Fibroblast of skin of left quadriceps (primary cell): Measurements from ENCODE around the gene ZCWPW2.

Experiments
- DNase-seq, 2 experiments: peaks; one replicate each; pipeline ENCODE4 v3.0.0-alpha.2; 2013; ENCODE audit warnings: low read depth in 2 of 2

ZCWPW2 gene

DNA sequence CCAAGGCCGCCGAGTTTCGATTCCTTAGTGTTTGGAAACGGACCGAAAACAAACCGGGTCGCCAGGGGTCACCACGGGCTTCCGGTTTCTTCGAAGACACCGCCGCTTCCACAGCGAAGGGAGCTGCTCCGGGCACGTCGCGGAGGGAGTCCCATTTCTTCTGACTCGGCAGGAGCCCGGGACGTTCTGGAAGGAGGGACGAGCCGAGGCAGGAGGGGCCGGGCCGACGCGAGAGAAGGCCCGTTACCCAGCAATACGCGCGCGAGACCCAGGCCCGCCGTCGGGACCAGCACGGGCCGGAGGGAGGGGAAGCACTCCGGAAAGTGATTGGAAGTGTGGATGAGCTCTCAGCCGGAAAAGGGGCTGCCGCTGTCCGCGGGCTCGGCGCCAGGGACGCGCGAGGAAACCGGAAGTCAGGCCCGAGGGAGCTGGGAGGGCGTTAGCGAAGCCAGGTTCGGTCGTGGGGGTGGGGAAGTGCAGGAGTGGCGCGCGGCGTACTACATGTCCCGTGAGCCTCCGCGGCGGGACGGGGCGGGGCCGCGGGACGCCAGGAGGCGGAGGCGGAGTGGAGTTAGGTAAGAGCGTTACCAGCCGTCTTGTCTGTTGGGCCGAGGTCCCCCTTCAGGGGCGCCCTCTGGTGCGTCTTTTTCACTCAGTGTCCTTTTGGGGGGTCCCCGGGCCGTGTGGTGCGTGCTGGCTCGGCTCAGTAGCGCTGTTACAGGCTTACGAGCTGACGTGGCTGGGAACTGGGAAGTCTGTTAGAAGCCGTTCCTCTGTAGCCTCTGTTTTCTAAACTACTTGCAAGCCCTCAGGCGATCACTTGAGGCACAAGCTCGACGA, at the start of gene ZCWPW2, which contains the start of gene AZI2:
Gene ZCWPW2 (plus strand): TSS at position 93 of the 840 bp plus-strand sequence. CDS start 64,348 bp downstream, outside the sequence.
Gene AZI2 (minus strand): TSS at position 196 of the 840 bp plus-strand sequence. CDS start 8,207 bp downstream, outside the sequence.
- DNase-seq = peak; percentile 90 to 91

DNA sequence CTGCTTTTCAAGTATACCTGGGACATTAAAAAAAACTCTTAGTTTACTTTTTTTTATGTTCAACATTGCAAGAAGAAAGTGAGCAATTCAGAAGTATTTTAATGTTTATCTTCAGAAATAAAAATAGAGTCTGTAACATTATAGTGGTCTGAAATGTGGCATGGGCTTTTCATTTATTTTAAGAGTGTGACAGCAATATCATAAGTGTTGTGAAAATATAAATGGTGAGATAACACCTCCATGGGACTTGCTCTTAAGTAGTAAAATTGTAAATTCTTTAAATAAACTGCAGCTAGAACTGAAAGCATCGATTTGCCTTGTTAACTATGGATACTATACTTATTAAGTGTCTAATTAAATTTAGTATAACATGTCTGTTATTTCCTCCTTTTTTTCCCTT, 48.8 kb upstream of the ZCWPW2 start:
- DNase-seq = no peak

DNA sequence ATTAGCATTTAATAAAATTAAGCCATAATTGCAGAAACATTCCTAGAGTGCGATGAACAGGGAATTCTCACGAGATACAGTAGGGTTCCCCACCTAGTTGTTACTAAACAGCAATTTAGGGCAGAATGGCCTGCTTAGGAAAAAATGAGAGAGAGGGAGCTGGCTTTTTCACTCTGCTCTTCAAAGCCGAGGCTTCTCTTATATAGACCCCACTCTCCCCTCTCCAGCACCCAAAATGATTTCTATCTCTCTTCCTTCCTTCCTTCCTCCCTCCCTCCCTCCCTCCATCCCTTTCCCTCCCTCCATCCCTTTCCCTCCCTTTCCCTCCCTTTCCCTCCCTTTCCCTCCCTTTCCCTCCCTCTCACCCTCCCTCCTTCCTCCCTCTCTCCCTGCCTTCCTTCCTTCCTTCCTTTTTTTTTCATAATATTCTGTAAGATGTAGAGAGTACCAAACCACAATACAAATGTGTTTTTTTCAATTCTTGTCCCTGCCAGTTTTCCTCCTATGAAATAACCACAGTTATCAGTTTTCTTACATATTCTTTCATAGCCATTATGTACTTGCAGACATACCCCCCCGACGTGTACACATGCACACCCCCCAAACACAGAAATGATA, 48.1 kb upstream of the ZCWPW2 start:
- no peak for DNase-seq

- DNase-seq = no peak
These were observed 46.8 kb upstream of the ZCWPW2 start for GRCh38 chr3:28301688-28302087.

- no peak for DNase-seq
These were observed 40.3 kb upstream of the ZCWPW2 start for GRCh38 chr3:28308196-28308595.

DNA sequence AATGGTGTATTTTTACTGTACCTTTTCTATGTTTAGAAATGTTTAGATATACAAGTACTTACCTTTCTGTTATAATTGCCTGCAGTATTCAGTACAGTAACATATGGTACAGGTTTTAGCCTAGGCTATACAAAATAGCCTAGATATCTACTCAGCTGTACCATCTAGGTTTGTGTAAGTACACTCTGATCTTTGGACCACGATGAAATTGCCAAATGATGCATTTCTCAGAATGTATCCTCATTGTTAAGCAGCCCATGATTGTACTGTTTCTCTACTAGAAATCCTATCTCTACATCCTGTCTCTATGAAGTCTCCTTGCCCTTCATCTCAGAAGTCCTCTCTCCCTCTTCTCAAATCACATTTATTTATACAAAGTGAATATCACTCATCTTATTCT, 32.8 kb upstream of the ZCWPW2 start:
- no peak for DNase-seq

GRCh38 chr3:28316226-28316625, 32.3 kb upstream of the ZCWPW2 start:
- DNase-seq = no peak

DNA sequence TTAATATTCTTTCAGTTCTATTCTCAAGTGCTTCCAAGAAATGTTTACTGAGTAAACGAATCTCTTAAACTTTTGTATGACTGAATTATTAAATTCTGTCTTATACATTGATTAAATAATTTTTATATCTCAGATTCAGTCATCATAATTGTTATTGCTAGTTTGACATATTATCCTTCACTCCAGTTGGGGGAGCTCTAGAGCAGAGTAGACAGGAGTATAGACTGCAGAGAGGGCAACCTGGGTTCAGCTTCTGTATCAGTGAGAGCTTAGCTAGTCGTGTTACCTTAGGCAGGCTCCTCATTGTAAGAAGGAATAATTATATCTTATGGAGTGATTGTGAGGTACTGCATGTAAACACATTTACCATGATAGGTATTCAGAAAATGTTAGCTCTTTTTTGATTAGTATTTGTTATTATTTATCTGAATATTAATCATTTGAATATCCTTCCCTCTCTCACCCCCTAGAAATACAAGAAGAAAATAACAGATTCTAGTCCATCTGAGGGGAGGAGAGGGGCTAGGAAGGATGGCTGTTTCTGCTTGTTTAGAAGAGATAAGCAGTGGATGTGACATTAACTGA, 31.0 kb upstream of the ZCWPW2 start:
- DNase-seq = peak in 1 of 2 experiments; percentile 7

GRCh38 chr3:28320981-28321380, 27.5 kb upstream of the ZCWPW2 start:
- no peak for DNase-seq

- peak; percentile 21 to 30 for DNase-seq
These were observed 26.1 kb upstream of the ZCWPW2 start for GRCh38 chr3:28322464-28322863.

DNA sequence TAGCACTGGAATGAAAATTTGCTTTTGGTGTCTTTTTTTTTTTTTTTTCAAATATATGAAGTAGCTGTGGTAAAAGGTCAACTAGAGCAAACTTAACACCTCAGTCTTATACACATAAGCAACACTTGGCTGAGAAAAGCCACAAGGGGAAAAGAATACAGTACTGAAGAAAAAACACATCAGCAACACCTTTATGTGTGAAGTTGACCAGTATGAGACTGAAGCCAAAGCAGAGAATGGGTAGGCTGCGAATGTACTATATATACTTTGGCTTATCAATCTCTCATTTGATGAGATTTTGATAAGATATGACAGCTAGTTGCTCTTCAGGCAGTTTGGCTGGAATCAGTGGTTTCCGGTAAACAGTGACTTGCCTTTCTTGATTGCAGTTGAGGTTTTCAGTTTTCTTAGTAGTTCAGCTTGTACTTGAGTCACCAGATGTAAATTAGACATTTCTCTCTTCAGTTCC, 22.0 kb upstream of the ZCWPW2 start:
- no peak for DNase-seq

DNA sequence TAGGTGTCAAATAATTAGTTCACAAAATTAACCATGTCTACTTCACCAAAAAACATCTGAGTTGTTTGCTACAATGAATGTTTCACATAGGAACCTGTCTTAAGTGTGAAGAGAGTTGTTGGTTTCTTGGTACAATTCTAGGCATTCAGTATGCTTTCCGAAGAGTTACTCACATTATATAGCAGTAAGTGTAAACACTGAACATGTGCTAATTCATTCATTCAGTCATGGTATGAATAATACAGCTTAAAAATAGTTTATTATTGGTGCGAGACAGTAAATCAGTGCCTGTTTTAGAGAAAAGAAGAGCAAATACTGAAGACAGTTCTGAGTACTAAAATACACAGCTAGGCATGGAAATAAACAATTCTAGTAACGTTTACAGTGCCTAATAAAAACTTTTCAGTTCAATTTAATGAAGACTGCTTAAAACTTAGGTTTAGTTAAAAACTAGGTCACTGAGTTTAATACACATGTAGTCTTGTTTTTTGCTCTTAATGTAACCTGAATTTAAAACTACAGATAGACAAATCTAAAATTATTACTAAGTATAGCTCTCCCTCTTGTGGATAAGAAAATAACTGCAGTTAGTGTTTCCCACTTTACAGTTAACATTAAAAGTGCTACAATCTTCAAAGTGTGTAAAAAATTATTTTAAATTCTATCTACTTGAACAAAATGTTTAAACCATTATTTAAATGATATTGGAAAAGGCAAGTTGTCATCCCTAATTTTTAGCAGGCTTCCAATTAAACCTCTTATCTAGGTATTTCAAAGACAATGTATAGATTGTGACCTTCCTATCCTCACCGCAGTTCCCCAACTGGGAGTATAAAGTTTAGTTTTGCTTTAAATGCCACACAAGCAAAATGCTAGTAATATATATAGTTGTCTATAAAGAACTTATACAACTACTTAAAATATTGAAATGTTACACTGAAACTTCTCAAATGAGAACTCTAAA, 20.1 kb upstream of the ZCWPW2 start:
- no peak for DNase-seq

DNA sequence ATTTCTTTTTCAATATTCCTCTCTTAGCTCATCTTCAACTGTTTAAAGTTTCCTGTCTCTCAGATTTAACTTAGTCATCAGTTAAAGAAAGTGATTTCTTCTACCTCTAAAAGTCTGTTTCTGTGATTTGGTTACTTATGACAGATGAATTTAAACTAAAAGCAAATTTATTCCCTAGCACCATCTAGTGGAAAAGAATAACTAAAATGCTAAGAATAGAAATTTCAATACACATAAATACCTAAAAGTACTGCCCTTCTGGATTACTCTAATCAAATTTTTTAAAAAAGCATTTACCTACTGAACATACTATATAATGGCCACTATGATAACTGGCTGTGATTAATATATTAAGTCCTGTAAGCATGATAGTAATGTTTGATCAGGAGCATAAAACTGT, 14.0 kb upstream of the ZCWPW2 start:
- DNase-seq = no peak

- no peak for DNase-seq
These were observed 13.3 kb upstream of the ZCWPW2 start for GRCh38 chr3:28335246-28335645.

- no peak for DNase-seq
These were observed 11.3 kb upstream of the ZCWPW2 start for GRCh38 chr3:28337230-28337629.

DNA sequence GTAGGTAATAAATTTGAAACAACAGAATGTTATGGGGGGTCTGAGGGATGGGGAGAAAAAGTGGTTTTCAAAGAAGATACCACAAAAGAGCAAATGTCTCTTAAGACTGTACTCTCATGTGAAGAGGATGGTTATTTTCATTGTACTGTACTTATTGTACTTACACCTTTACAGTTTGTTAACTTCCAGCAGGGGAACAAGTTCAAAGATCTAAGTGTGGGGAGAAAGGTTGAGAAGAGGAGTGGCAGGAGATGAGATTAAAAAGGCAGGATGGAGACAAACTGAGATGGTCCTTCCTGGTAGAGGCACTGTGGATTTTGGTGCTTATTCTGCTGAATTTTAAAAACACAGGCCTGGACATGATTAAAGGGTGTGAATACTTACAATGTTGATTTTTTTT, 5.4 kb upstream of the ZCWPW2 start:
- no peak for DNase-seq

DNA sequence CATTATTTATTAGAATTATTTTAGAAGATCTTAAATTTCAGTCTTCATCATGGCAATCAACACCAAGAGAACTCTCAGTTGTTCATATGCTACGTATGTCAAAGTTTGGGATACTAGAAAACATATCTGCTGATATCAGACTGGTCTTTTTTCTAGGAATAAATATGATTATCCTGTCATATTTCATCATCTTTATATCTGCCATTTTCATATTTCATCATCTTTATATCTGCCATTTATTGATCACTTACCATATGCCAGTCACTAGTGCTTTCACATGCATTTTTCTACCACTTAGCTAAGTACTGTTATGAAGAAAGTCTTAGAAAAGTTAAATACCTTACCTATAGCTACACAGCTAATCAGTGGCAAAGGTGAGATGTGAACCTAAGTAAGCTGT, 2.8 kb upstream of the ZCWPW2 start:
- no peak for DNase-seq

DNA sequence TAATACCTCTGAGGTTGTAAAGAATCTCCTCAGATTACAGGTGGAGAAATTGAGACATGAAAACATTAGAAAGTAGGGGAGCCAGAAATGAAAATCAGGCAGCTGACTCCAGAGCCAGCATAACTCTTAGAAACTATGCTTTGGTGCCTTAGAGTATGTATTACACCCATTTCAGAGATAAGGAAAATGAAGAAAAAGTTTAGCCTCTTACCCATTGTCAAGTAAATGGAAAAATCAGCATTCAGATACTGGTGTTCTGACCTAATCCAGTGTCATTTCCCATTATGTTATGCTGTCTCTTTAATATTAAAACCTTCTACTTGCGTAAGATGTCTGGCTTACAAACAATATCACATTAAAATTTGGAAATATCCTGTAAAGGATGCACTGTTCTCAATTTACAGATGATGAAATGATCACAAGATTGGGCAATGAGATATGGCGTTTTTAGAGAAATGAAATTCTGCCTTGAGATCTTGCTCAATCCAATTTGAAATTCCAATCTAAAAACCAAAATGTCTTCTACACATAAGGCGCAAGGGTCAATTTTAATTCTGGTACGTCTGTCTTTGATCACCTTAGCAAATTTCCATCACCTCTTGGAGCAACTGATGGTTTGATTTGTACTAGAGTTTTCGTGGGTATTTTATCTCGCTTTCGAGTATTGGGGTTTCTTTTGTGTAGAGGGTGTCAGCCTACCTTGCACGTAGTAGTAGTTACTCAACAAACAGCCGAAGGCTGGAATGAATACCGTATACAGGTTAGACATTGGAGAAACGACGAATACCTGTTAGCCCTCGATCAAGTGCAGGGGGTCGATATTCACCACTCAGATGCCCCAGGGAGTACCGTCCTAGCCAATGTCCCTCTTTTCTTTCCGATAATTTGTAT, 902 bp upstream of the ZCWPW2 start:
- peak; percentile 49 to 57 for DNase-seq

DNA sequence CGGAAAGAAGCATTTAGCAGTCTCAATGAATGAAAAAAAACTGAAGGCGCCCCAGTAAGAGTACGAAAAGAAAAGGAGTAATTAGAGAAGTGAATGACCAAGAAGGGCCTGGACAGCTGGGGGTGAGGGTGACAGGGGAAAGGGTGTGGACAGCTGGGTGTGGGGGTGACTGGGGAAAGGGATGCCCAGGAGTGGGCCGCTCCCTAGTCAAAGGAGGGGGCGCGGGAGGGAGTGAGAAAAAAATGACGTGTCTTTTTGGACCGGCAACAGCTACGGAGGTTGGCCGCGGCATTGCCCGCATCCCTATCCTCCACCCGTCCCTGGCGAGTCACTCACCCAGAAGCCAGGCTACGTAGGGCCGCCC, 274 bp upstream of the ZCWPW2 start:
- DNase-seq = no peak

DNA sequence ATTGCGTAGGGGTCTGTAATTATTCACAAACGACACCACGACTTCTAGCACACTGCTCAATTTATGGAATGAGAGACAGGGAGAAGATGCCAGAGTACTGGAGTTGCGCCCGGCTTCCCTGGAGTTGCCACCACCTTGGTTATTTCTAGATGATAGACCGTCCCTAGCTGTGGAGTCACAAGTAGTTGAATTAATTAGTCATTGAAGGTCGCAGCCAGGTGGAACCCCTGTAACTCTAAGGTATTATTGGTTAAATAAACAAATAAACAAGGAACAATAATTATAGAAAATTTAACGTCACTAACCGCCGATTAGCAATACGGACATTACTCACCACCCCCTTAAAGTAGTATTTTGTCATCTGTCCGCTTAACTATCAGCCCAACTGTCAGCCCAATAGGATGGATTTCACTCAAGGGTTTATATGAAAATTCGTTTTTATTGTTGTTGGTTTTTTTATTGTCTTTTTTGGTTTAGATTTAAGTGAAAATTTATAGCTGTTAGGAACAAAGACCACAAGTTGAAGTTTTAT, 1.0 kb downstream of the ZCWPW2 start:
- no peak for DNase-seq
